K562 (cell line): ENCODE data around the gene STK4. TPM values are rescaled to one million over a fixed set of nuclear protein-coding genes. Genes with fewer than 3 reads are reported as not detected.

Experiments used
- ELF2 ChIP-seq: fragments of 250-450 bp; sonication (Bioruptor Pico); IDR thresholded peaks from 2 replicates; pipeline ENCODE4 v1.5.0; 2021; ENCODE audit warnings: mild to moderate bottlenecking
- GABPA ChIP-seq: fragments of 200-800 bp; sonication (Bioruptor generic); conservative IDR thresholded peaks from 2 replicates; pipeline ENCODE4 v1.6.1; 2016; ENCODE audit warnings: low read depth, missing genetic modification characterization, missing compliant biosample characterization
- GATAD2B ChIP-seq: fragments of 450-650 bp; IDR thresholded peaks from 2 replicates; pipeline ENCODE4 v1.6.1; 2017; ENCODE audit warnings: mild to moderate bottlenecking, borderline replicate concordance
- GTF3C2 ChIP-seq: IDR thresholded peaks from 3 replicates; pipeline ENCODE4 v1.6.1; 2011; ENCODE audit warnings: borderline replicate concordance, mild to moderate bottlenecking, moderate library complexity; ENCODE audit not compliant: insufficient read length; ENCODE audit errors: extremely low read depth
- HMG20A ChIP-seq: fragments of 450-650 bp; formaldehyde crosslinking; conservative IDR thresholded peaks from 2 replicates; pipeline ENCODE4 v1.4.0; 2020; ENCODE audit warnings: mild to moderate bottlenecking, mixed read lengths
- HNRNPK ChIP-seq: fragments of 200-400 bp; formaldehyde crosslinking; IDR thresholded peaks from one replicate; pipeline ENCODE4 v1.6.1; 2018; ENCODE audit warnings: mild to moderate bottlenecking, low read depth, low read length; ENCODE audit not compliant: poor library complexity, severe bottlenecking
- HNRNPUL1 ChIP-seq: fragments of 200-400 bp; formaldehyde crosslinking; IDR thresholded peaks from 2 replicates; pipeline ENCODE4 v1.6.1; 2017; ENCODE audit warnings: low read length
- JUN ChIP-seq, 2 experiments: sonication (generic) in 1 of 2; formaldehyde crosslinking in 1 of 2; IDR thresholded peaks; 2 replicates each; pipeline versions ENCODE4 v1.6.1 to v1.8.0; 2012 to 2022; ENCODE audit warnings: borderline replicate concordance in 2 of 2, mild to moderate bottlenecking in 2 of 2, improper control_type of control experiment in 1 of 2, low read depth in 1 of 2, low read length in 1 of 2, missing genetic modification reagents in 1 of 2
- KLF13 ChIP-seq: fragments of 450-650 bp; IDR thresholded peaks from 2 replicates; pipeline ENCODE4 v1.6.1; 2016; ENCODE audit warnings: missing genetic modification characterization, low read depth, mild to moderate bottlenecking, missing compliant biosample characterization, moderate library complexity, borderline replicate concordance
- KLF6 ChIP-seq: fragments of 250-450 bp; sonication (Bioruptor Pico); IDR thresholded peaks from 2 replicates; pipeline ENCODE4 v1.4.0; 2020; ENCODE audit warnings: mild to moderate bottlenecking, moderate library complexity, borderline replicate concordance
- MAZ ChIP-seq, 2 experiments: fragments of 450-650 bp in 1 of 2; sonication (generic) in 1 of 2; formaldehyde crosslinking; IDR thresholded peaks in 1 of 2; conservative IDR thresholded peaks in 1 of 2; 2 replicates each; pipeline versions ENCODE4 v1.4.0 to v1.5.0; 2020; ENCODE audit warnings: mild to moderate bottlenecking in 1 of 2, missing genetic modification reagents in 1 of 2
- RBM15 ChIP-seq: fragments of 200-400 bp; formaldehyde crosslinking; IDR thresholded peaks from 2 replicates; pipeline ENCODE4 v1.6.1; 2018; ENCODE audit warnings: mild to moderate bottlenecking, low read length, moderate library complexity; ENCODE audit not compliant: insufficient read depth
- STAG1 ChIP-seq: sonication (generic); formaldehyde crosslinking; IDR thresholded peaks from 2 replicates; pipeline ENCODE4 v1.5.0; 2020; ENCODE audit warnings: missing genetic modification reagents, borderline replicate concordance
- ZBTB11 ChIP-seq, 3 experiments: fragments of 200-800 bp in 1 of 3; fragments of 250-450 bp in 1 of 3; fragments of 450-650 bp in 1 of 3; sonication (Bioruptor Pico) in 1 of 3; sonication (Bioruptor generic) in 1 of 3; formaldehyde crosslinking in 1 of 3; IDR thresholded peaks; 2 replicates each; pipeline versions ENCODE4 v1.6.1 to v1.8.0; 2016 to 2022; ENCODE audit warnings: mild to moderate bottlenecking in 2 of 3, missing genetic modification characterization in 2 of 3, missing compliant biosample characterization in 1 of 3, moderate library complexity in 1 of 3
- ZBTB7A ChIP-seq: IDR thresholded peaks from 2 replicates; pipeline ENCODE4 v1.6.1; 2011; ENCODE audit warnings: low read depth, mild to moderate bottlenecking, low read length, moderate library complexity, borderline replicate concordance; ENCODE audit not compliant: control insufficient read depth
- ZNF165 ChIP-seq: fragments of 250-450 bp; sonication (Bioruptor Pico); IDR thresholded peaks from 2 replicates; pipeline ENCODE4 v1.4.0; 2020; ENCODE audit warnings: borderline replicate concordance
- ZNF445 ChIP-seq: fragments of 250-450 bp; sonication (Bioruptor Pico); IDR thresholded peaks from 2 replicates; pipeline ENCODE4 v1.4.0; 2020; ENCODE audit warnings: low read depth, mild to moderate bottlenecking, moderate library complexity
- ZNF76 ChIP-seq: fragments of 250-450 bp; sonication (Bioruptor Pico); IDR thresholded peaks from 2 replicates; pipeline ENCODE4 v1.4.0; 2020; ENCODE audit warnings: mild to moderate bottlenecking, moderate library complexity, borderline replicate concordance
- polyA plus RNA-seq, 8 experiments: library from polyadenylated mRNA; depleted of rRNA in 4 of 8; stranded (reverse) in 5 of 8; unstranded in 3 of 8; fragments of >200 nt; fragmentation: Nextera tagmentation in 2 of 8; fragmentation: Illumina TruSeq in 1 of 8; extraction: Ambion mirVana in 2 of 8; extraction: Trizol in 1 of 8; gene quantifications; 2 replicates each; pipeline versions ENCODE4 v1.2.1 to v1.2.3, GENCODE V29; 2011 to 2014; ENCODE audit warnings: inconsistent platforms in 1 of 8, missing spikeins in 1 of 8
- total RNA-seq, 7 experiments: library from RNA; depleted of rRNA in 6 of 7; stranded (reverse); fragments of >200 nt in 6 of 7; fragmentation: Illumina TruSeq in 2 of 7; extraction: Trizol in 2 of 7; gene quantifications; 2 replicates each; pipeline versions ENCODE4 v1.2.1 to v1.2.3, GENCODE V29; 2011 to 2021; ENCODE audit warnings: low replicate concordance in 1 of 7

STK4 gene
- total and polyA plus RNA-seq, 9 of the 15 experiments (the other 6 are each of a cell fraction or from before 2014, with no cell fraction given): 11.9 to 30.6 (median 22.2) TPM

- TF ChIP-seq RBM15 (no peak), GABPA (peak; percentile 56), ZBTB11 (CRISPR knock-in tag; IDR thresholded peaks at IDR 0.05) (no peak), HNRNPK (no peak), JUN (IDR thresholded peaks at IDR 0.05; ENCODE audit: borderline replicate concordance, low read depth, low read length) (peak; percentile 39; the same call in 1 of the 2 replicates), JUN (CRISPR knock-in tag; IDR thresholded peaks at IDR 0.05; ENCODE audit: borderline replicate concordance) (no peak), STAG1 (CRISPR knock-in tag) (no peak), GATAD2B (0 out of 2 replicates have a peak, but pooled peaks have one; percentile 65), ZNF76 (CRISPR knock-in tag) (no peak), KLF6 (CRISPR knock-in tag) (no peak), ZBTB7A (peak; percentile 44; the same call in 1 of the 2 replicates), ZNF165 (CRISPR knock-in tag) (no peak), HMG20A (CRISPR knock-in tag) (no peak), MAZ (CRISPR knock-in tag; conservative IDR thresholded peaks at IDR 0.05 in 1 of 2, IDR thresholded peaks at IDR 0.05 in 1 of 2) (peak; percentile 30 to 82; a peak in 2 of 4 replicates), ELF2 (CRISPR knock-in tag) (0 out of 2 replicates have a peak, but pooled peaks have one; percentile 56), GTF3C2 (no peak), ZNF445 (CRISPR knock-in tag) (no peak), HNRNPUL1 (no peak), KLF13 (tag) (0 out of 2 replicates have a peak, but pooled peaks have one; percentile 34)
Observed at GRCh38 chr20:44960103-44960852, 6.0 kb upstream of the STK4 start, which contains the start of gene TOMM34 (continued).
